Measurements from ENCODE around the gene TEX264. TPM values are rescaled to one million over a fixed set of nuclear protein-coding genes. Genes with fewer than 3 reads are reported as not detected.
A peak's percentile ranks its signal among the peaks of the same experiment; 100 is the strongest.

TEX264 gene
- total RNA-seq, 1 experiment from 2014 or later = 46.4 TPM

GRCh38 chr3:51673802-51674654 lies 3.0 kb downstream of the TEX264 start:
- BruUV-seq (replicated peaks) = no TSS peak
- ChIA-PET CTCF (interaction anchor here (0.7 to 10.1 kb wide), 7 partner anchors 8 to 177 kb away, joined by 3 to 213 read pairs (median 3); partner anchors contain the start of gene DCAF1), POLR2A (interaction anchor here (1.1 to 8.6 kb wide), 4 partner anchors 31 to 173 kb away, joined by 3 to 173 read pairs (median 6); partner anchors contain the start of gene DCAF1)
- no peak for TF ChIP-seq CTCF (IDR thresholded peaks at IDR 0.05; ENCODE audit: unreplicated experiment)
- no peak for DNase-seq (ENCODE audit: unreplicated experiment)
- peak overlapping the region; percentile 73 for H3K27ac Mint-ChIP-seq (ENCODE audit: low read depth, unreplicated experiment)
- H3K4me3 Mint-ChIP-seq (ENCODE audit: unreplicated experiment) = peak overlapping the region; percentile 61
- no peaks in the 10 kb centered on the region for H3K27me3 Mint-ChIP-seq (ENCODE audit: insufficient read depth, unreplicated experiment)
- no peaks in the 10 kb centered on the region for H3K9me3 Mint-ChIP-seq (ENCODE audit: unreplicated experiment)
- intact Hi-C loops (cut with micrococcal nuclease) = loop anchor here (5.0 to 10.0 kb wide), 2 partner anchors 287 to 1059 kb away; partner anchors contain the start of genes CISH, MANF and MAPKAPK3
- peaks cover 13% of the 10 kb centered on the region for H3K36me3 Mint-ChIP-seq (ENCODE audit: insufficient read depth, unreplicated experiment)
- peaks cover 48% of the 10 kb centered on the region for H3K4me1 Mint-ChIP-seq (ENCODE audit: insufficient read depth, unreplicated experiment)

- peaks cover 18% of the 10 kb centered on the region for H3K36me3 Mint-ChIP-seq (ENCODE audit: insufficient read depth, unreplicated experiment)
- DNase-seq (ENCODE audit: unreplicated experiment) = peak; percentile 63
- POLR2A ChIA-PET = interaction anchor here (0.9 to 8.6 kb wide), 5 partner anchors 32 to 175 kb away, joined by 3 to 173 read pairs (median 3); partner anchors contain the start of genes DCAF1 and RAD54L2
- H3K4me1 Mint-ChIP-seq (ENCODE audit: insufficient read depth, unreplicated experiment) = peaks cover 42% of the 10 kb centered on the region
- TF ChIP-seq CTCF (IDR thresholded peaks at IDR 0.05; ENCODE audit: unreplicated experiment) = no peak
- CTCF ChIA-PET = interaction anchor here (0.7 to 10.1 kb wide), 5 partner anchors 10 to 178 kb away, joined by 3 to 213 read pairs (median 3); partner anchors contain the start of gene DCAF1
- no TSS peak for BruUV-seq (replicated peaks)
- peak overlapping the region; percentile 17 for H3K4me3 Mint-ChIP-seq (ENCODE audit: unreplicated experiment)
- intact Hi-C loops (cut with micrococcal nuclease) = loop anchor here (10.0 kb wide), 1 partner anchor 1060 kb away; the partner anchor contains the start of genes CISH and MAPKAPK3
- peak overlapping the region; percentile 64 for H3K27ac Mint-ChIP-seq (ENCODE audit: low read depth, unreplicated experiment)
- no peaks in the 10 kb centered on the region for H3K9me3 Mint-ChIP-seq (ENCODE audit: unreplicated experiment)
- no peaks in the 10 kb centered on the region for H3K27me3 Mint-ChIP-seq (ENCODE audit: insufficient read depth, unreplicated experiment)
Observed at GRCh38 chr3:51675201-51675611, 4.2 kb downstream of the TEX264 start.

- H3K27ac Mint-ChIP-seq (ENCODE audit: low read depth, unreplicated experiment) = no peak overlapping the region
- no peak for DNase-seq (ENCODE audit: unreplicated experiment)
- no peak for TF ChIP-seq CTCF (IDR thresholded peaks at IDR 0.05; ENCODE audit: unreplicated experiment)
- intact Hi-C loops (cut with micrococcal nuclease) = loop anchor here (10.0 kb wide), 1 partner anchor 1061 kb away; the partner anchor contains the start of genes CISH and MAPKAPK3
- no TSS peak for BruUV-seq (replicated peaks)
- H3K4me1 Mint-ChIP-seq (ENCODE audit: insufficient read depth, unreplicated experiment) = peaks cover 48% of the 10 kb centered on the region
- peak overlapping the region; percentile 17 for H3K4me3 Mint-ChIP-seq (ENCODE audit: unreplicated experiment)
- ChIA-PET CTCF (interaction anchor here (10.1 kb wide), 1 partner anchor 175 kb away, joined by 213 read pairs; the partner anchor contains the start of gene DCAF1), POLR2A (interaction anchor here (1.0 to 1.7 kb wide), 2 partner anchors 138 to 176 kb away, joined by 3 to 5 read pairs; partner anchors contain the start of genes DCAF1 and RAD54L2)
- H3K27me3 Mint-ChIP-seq (ENCODE audit: insufficient read depth, unreplicated experiment) = no peaks in the 10 kb centered on the region
- H3K9me3 Mint-ChIP-seq (ENCODE audit: unreplicated experiment) = no peaks in the 10 kb centered on the region
- peaks cover 18% of the 10 kb centered on the region for H3K36me3 Mint-ChIP-seq (ENCODE audit: insufficient read depth, unreplicated experiment)
Observed at GRCh38 chr3:51676102-51676640, 5.1 kb downstream of the TEX264 start.

Data from MCF 10A (cell line).